HG03135 (cell line): ENCODE measurements around the gene MAST4.
A peak's percentile ranks its signal among the peaks of the same experiment; 100 is the strongest.

Experiments
- ATAC-seq: cut with Tn5 transposase; IDR thresholded peaks from one replicate; pipeline ENCODE4 v1.9.1; 2021; ENCODE audit warnings: mild to moderate bottlenecking, moderate library complexity; ENCODE audit not compliant: unreplicated experiment

MAST4 gene

DNA sequence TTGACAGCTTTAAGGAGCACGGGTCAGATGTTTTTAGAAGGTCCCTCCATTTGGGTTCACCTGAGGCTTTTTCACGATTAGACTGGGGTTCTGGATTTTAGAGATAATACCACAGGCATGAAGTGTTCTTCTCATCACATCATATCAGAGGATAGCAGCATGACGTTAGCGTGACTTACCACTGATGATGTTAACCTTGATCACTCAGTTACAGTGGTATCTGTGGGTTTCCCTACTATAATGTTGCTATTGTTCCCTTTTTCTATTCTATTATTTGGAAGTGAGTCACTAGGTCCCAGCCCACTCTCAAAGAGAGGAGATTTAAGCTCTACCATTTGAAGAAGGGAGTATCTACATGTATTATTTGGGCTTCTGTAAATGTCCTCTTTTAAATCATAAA is 300.0 kb downstream of the MAST4 start:
- ATAC-seq: no peak

DNA sequence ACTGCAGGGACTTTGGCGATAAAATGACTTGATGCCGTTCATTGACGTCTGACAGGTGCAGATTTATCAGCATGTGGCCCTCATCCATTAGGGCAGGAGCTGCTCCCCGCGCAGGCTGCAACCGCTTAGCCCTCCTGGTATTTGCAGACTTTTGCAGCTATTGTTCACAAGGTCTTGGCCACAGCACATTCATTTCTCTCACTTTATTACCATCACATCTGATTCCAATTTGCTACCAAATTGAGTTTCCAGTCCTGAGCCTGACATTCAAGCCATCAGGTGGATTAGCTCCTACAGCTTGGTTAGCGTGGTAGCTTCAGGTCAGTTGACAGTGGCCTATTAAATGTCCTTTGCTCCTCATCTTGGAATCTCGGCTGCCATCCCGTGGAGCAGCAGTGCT is 301.2 kb downstream of the MAST4 start:
- no peak for ATAC-seq

DNA sequence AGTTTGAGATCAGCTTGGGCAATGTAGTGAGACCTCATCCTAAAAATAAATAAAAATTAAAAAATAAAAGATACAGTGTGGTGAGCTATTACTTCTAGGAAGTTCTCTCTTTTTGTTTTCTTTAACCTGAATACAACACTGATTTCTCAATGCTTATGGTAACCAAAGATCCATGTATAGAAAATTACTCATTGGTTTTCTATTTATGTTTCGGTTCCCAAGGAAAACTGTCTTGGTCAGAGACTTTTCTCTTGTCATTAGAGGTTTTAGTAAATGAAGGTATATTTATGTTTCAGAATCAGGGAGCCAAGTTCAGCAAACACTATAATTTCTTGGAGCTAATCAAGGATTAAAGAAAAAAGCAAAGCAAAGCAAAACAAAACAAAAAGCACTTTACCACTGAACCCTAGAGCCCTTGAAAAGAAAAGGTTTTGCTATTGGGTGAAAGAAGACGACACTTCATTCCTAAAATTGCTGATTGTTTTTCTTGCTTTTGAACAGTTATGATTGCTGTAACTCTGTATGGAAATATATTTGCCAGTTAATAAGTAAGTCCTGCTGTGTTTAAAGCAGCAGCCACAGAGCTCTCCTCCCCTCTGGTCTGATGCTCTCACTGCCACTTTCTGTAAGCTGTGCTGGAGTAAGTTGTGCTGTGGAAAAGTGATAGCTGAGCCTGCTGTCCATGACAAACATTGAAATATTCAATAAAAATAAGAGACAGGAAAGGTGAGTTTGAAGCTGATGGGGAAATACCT is 302.2 kb downstream of the MAST4 start:
- no peak for ATAC-seq

DNA sequence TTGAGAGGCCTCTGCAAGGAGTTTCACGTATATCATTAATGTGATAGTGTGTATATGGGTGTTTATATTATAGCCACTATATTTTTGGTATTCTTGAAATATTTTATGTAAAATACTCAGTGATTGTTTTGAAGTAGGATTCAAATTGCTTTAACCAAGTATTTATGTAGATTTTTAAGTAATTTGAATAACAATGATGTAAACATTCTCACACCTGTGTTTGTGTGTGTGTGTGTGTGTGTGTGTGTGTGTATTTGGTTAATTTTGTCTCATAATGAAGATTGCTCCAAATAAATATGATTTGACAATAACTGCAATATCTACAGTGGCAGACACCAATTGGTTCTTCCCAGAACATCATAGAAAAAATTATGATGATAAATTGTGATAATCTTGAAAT is 307.0 kb downstream of the MAST4 start:
- ATAC-seq: no peak

DNA sequence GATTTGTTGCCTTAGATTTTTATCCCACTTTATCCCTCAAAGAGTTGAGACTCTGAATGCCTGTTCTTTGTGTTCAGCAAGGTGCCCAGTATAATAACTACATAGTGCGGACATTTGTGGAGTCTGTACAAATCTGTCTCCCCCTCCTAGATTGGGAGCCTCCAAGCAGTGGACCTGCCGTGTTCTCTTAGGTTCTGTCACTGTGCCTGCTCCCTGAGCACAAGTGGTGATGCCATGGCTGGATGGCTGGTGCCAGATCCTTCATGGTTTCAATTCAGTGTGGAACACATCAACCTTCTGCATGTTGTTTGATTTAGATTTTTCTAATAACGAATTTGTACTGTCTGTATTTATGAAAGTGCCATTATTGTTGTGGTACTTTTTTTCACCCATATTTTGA is 307.5 kb downstream of the MAST4 start:
- no peak for ATAC-seq

DNA sequence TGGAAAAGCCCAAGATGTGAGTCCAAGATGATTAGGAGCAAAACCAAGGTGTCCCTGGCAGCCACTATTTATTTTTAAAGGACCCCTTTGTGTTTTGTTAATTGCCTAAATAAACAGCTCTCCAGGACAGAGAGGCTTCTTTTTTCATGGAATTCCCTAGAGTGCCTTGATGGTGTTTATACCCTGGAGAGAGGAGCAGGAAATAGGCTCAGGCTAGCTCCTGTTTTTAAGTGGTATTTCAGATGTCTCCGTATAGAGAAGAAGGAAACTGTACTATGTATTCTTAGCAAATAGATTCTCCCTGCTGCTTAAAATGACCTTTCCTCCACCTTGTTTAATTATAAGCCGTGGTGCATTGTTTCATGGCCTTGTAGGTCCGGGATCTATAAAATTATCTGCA is 308.0 kb downstream of the MAST4 start:
- no peak for ATAC-seq

DNA sequence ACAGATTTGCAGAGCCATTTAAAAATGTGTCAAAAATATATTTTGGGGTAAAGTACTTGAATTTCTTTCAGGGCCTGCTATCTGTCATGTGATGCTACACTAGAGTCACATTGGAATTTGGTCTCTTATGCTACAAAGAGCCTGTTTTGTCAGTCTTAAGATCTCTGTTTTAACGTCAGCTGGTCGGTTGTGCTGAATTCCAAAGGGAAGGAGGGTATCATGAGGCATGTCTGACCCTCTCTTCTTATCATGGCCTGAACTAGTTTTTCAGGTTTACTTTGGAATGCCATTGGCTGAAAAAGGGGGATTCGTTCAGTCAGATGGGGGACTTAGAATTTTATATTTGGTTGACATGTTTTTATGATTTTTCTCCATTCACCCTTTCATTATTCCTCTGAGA is 309.8 kb downstream of the MAST4 start:
- ATAC-seq: no peak

DNA sequence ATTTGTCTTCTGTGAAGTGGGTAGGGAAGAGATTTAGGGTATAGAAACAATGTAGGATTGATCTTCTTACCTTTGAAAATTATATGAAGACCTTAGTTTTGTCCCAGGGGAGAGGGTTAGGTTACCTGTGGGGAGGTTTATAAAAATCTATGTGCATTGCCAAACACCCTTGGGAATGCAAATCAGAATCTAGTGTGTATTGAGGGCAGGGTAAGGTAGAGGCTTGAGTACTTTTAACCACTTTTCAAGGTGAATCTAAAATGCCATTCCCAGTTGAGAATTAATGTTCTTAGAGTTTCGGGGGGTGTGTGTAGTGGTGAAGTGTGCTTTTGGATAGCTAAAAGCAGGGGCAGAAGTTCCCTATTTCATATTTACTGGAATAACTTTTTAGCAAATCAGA is 312.0 kb downstream of the MAST4 start:
- ATAC-seq: no peak

DNA sequence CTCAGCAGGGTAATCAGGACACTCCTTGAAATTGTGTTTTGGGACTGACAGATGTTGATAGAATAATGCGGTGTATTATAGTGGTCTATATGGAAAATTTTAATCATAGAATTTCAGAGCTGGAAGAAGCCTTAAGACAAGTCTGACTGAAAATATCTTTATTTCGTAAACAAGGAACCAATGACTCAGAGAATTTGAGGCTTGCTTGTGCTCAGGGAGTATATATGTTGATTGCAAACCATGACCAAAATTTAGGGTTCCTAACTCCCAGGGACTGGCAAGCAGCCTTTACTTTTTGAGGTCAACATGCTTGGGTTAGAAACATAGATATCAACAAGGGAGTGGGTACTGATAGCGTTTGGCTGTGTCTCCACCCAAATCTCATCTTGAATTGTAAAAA is 313.2 kb downstream of the MAST4 start:
- ATAC-seq: no peak

DNA sequence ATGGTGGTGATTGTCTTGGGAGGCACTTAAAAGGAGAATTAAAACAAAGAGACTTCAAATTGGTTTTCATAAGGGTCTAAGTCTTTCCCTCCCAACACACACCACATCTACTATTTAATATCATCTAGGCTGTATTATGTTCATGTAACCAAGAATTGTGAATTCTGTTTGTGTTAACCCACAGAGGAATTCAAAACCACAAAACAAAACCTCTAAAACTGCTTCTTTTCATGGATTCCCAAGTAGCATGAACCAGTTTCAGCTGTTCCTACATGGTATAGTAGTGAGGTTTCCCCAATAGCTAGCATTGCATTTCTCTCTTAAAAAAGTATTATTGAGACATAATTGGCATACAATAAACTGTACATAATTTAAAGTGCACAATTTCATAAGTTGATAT is 316.6 kb downstream of the MAST4 start:
- ATAC-seq: no peak

DNA sequence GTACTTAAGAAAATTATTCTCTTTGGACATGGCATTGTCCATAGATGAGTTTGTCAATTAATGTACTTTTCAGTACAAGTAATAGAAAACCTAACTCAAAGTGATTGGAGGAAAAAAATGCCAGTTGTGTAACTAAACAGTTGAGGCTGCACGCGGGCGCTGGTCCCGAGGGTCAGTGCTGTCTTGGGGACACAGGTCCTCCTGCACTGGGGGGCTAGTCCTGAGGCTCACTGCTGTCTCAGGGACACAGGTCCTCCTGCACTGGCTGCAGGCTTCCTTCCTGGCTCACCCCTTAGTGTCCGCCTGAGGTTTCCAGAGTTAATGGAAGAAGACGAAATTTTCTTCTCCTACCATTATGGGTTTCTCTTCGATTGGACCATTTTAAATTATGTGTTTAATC is 319.3 kb downstream of the MAST4 start:
- no peak for ATAC-seq

DNA sequence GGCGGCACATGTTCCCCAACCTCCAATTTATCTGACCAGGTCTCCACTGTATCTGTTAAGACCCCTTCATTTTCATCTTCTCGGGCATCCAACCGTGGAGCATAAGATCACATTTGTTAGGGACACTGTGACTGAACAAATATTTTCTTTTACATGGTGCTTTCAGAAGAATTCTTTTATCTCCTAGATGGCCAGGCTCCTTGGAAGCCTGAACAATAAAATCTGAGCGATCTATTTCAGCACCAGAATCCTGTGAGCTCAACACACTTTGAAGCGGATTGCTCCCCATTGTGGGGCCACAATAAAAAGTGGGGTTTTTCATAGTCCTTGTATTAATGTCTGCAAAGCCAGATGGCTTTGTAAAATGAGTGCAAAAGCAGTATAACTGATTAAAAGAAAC is 326.7 kb downstream of the MAST4 start:
- no peak for ATAC-seq

DNA sequence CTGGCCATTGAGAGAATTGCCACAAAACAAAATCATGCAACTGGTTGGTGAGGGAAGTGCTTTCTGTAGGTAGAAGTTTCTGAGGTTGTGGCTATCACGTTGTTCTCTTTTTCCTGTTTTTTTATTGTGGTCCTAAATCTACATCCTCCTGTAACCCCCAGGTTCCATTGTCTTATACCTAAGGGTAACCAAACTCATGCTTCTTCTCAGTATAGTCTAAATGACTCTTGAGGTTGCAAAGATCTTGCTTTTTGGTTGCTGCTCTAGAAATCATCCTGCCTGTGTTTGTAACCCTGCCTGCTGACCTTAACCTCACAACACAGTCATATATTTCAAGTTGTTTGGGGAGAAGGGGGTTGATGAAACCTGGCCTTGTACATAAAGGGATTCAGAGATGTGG is 327.3 kb downstream of the MAST4 start:
- no peak for ATAC-seq

DNA sequence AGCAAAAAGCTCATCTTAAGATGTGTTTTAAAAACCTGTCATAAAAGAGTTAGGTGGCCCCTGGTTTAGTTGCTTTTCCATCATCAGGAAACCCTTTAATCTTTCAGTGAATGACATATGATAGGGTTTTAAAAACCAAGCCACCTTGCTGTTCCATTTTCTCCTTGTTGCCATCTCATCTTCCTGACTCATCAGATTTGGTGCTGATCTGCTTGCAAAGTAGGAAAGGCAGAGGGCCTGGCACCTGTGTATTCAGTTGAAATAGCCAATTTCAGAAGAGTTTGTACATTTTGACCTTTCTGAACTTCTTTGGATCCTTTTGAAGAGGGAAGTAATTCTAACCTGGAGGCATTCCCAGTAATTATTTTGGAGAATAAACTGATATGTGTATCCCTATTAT is 327.7 kb downstream of the MAST4 start:
- no peak for ATAC-seq

DNA sequence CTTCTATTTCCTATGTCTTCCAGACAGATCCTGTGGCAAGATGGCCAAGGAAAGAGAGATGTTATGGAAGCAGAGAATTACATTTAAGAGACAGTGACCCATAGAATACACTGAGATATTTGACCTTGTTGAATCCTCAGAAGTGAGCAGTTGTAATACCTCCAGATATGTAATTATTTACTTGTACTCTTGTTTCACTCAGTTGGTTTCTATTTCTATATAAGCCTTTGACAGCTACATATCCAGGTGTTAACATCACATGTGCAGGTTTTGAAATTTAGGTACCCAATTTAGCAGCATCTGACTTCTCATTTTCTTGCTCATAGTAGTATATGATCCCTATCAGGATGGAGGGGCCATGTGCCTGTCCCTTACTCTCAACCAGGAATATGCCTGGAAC is 330.9 kb downstream of the MAST4 start:
- ATAC-seq: no peak

DNA sequence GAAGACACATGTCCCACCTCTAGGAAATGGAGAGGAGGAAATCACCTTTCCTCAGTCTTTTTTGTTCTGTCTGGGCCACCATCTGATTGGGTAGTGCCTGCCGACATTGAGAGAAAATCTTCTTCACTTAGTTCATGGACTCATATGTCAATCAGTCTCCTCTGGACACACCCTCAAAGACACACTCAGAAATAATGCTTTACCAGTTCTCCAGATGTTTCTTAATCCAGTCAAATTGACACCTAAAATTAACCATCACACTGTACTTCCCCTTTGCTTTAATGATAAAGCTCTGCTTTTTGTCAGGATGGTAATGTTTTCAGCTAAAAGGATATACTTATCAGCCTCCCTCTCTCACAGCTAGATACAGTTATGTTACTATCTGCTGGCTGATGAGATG is 333.1 kb downstream of the MAST4 start:
- ATAC-seq: no peak

DNA sequence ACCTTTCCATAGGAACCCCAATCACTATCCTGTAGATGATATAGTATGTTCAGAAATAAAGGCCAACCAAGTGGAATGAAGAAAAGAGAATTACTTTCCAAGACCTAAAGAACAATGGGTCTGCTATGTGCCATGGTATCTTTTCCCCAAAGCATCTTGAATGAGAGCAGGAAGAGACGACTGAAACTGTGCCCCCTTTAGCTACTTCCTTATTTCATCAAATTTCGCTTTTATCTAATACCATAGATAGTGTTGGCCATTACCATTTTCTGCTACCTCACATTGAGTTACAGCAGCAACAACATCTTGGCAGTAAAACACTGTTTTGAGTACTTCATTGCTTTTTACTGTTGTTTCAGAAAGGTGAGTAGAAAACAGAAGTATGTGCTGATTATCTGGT is 333.8 kb downstream of the MAST4 start:
- ATAC-seq: no peak

DNA sequence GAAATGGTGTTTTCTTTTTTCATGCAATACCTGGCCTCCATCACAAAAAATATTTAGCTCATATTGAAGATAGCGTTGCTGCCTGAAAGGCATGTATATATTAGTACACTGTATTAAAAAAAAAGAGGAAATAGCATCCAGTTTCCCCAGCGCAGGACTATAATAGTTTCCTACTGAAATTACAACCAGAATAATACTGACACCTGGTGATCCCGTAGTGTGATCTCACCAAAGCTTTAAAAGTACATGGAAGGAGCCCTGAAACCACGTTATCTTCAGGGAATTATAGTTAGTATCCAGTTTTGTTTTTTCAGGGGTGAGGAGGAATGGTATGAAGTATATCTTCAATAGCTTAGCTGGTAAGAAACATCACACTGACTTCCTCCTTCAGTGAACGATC is 335.5 kb downstream of the MAST4 start:
- no peak for ATAC-seq

DNA sequence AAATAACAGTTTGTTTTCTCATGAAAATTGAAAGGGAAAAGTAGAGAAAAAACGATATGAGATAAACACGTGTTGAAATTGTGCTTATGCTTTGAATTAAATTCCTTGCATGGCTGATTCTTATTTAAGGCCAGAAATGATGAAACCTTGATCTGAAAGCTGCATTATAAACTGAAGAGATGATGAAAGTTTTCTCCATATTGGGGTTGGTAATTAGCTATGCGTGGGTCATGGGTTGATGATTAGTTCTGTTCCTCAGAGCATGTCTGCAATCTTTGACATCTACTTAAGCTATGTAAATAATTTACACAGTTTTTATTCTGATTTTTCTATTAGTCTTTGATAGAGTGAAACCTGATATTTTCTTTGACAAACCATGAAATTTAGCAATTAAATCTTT is 336.3 kb downstream of the MAST4 start:
- no peak for ATAC-seq

DNA sequence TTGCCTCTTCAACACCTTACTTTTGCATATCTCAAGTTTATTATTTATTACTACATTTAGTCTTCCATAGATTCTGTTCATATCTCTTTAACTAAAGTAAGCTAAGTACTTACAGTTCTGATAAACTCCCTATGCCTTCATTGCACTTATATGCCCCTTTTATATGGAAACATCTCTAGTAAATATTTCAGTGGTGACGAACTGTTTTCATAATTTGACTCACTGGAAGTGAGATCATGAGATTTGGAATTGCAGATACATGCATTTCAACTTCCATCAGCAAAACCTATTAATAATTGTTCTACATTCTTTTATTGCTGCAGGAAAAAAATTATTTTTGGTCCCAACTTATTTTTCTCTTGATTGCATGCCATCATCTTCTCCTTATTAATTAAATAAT is 336.9 kb downstream of the MAST4 start:
- no peak for ATAC-seq

DNA sequence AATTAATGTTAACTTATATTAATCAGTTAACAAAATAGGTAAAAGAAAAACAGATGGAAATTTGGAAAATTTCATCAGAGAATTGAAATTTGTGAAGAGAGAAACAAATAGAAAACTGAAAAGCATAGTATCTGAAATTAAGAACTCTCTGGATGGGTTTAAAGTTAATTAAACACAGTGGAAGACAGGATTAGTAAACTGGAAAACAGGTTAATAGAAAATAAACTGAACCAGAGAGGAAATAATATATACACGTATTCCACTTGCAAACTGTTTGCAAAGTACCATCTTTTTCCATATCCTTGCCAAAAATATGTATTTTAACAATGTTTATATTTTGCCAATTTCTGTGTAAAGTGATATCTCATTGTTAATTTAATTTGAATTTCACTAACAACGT is 342.9 kb downstream of the MAST4 start:
- ATAC-seq: no peak

DNA sequence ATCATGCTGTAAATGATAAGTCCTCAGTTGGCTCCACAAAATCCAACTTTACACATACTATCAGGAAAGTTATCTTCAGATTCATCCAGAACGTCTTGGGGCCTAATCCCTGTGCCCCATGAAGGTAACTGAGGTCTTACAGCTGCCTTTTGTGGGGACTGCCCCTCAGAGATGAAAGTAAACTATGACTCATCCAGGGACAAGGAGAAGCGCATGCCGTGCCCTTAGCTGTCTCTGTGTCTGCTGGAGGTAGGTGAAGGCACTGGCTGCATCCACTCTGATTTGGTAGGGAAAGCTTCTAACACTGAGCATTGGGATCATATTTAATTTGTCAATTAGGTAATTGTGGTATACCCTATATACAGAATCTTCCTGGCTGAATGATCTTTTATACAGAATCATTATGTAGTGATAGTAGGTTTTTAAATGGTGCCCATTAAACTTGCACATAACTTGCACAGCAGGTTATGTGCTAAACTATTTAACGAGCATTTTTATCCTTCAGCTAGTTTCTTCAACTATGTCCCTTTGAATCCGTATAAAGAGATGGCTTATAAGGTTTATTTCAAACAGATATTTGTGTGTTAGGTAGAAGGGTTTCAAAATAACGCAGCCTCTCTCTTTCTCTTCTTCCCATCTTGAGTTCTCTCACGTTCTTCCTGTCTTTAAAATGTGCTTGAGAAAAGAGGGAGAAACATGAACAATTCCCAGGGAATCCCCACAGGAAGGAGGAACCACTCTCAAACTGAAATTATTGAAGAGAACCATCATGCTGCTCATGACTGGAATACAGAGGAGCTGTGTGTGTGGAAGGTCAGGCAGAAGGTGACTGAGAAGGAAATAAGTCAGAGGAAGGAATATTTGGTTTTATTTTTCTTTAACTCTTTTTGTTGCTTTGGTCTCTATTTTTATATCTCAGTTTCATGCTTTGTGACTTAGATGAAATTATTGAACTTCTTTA is 349.5 kb downstream of the MAST4 start:
- peak; percentile 67 for ATAC-seq
